Uterus (tissue), 4 donors: ENCODE data around the gene ZDHHC14. TPM values are rescaled to one million over a fixed set of nuclear protein-coding genes. Genes with fewer than 3 reads are reported as not detected.

Experiments
- DNase-seq, 2 donors: peaks; one replicate each; pipeline ENCODE4 v3.0.0-alpha.2; 2019 to 2020
- H3K27ac ChIP-seq, 2 donors: fragments of 200-600 bp; sonication (generic); 1 replicate in 1 of 2; 2 replicates in 1 of 2; pipeline ENCODE4 v1.5.1; 2016 to 2018
- H3K27me3 ChIP-seq, 2 donors: fragments of 200-600 bp; sonication (generic); one replicate each; pipeline ENCODE4 v1.5.1; 2018 to 2019; ENCODE audit warnings: control low read depth in 1 of 2
- H3K36me3 ChIP-seq, 2 donors: fragments of 200-600 bp; sonication (generic); one replicate each; pipeline ENCODE4 v1.5.1; 2019; ENCODE audit warnings: control low read depth in 1 of 2
- H3K4me1 ChIP-seq, 2 donors: fragments of 200-600 bp; sonication (generic); one replicate each; pipeline ENCODE4 v1.5.1; 2018 to 2019; ENCODE audit warnings: control low read depth in 1 of 2
- H3K4me3 ChIP-seq, 2 donors: fragments of 200-600 bp; sonication (generic); 1 replicate in 1 of 2; 2 replicates in 1 of 2; pipeline ENCODE4 v1.5.1; 2018 to 2019; ENCODE audit warnings: mild to moderate bottlenecking in 1 of 2
- H3K9me3 ChIP-seq, 2 donors: fragments of 200-600 bp; sonication (generic); one replicate each; pipeline ENCODE4 v1.5.1; 2019; ENCODE audit warnings: control low read depth in 1 of 2
- POLR2A ChIP-seq, 2 donors: fragments of 450-650 bp; IDR thresholded peaks; one replicate each; pipeline ENCODE4 v1.6.1; 2016; ENCODE audit warnings: antibody characterized with exemption in 2 of 2, mild to moderate bottlenecking in 1 of 2, moderate library complexity in 1 of 2
- intact Hi-C: fragments of 100-400 bp; cut with DNase I; formaldehyde crosslinking; loops from one replicate; pipeline ENCODE4 v1.15.1; 2023; ENCODE audit warnings: low total_unique reads
- total RNA-seq, 4 donors: library from RNA; depleted of rRNA in 3 of 4; stranded (reverse); fragments of >200 nt in 3 of 4; gene quantifications; one replicate each; pipeline versions ENCODE4 v1.1.0 to v1.2.4, GENCODE V29; 2014 to 2023
- TF ChIP-seq, protein P1 (sequence below), 4 experiments: fragments of 200-600 bp in 2 of 4; fragments of 450-650 bp in 2 of 4; sonication (generic) in 2 of 4; IDR thresholded peaks; one replicate each; pipeline ENCODE4 v1.5.1; 2016 to 2019; ENCODE audit warnings: antibody characterized with exemption in 4 of 4, mild to moderate bottlenecking in 2 of 4, moderate library complexity in 1 of 4
- donor health status: DM: yes; HTN: yes; CAD: no.

ZDHHC14 gene
- total RNA-seq, 4 donors from 2014 or later: 5.6 to 28.3 (median 12.9) TPM

GRCh38 chr6:157596461-157596860, 215.5 kb downstream of the ZDHHC14 start:
- peak overlapping the region; percentile 81 to 95 for H3K27ac ChIP-seq
- H3K9me3 ChIP-seq: no peaks in the 10 kb centered on the region
- TF ChIP-seq POLR2A (IDR thresholded peaks at IDR 0.05): no peak
- TF ChIP-seq, protein P1, sequence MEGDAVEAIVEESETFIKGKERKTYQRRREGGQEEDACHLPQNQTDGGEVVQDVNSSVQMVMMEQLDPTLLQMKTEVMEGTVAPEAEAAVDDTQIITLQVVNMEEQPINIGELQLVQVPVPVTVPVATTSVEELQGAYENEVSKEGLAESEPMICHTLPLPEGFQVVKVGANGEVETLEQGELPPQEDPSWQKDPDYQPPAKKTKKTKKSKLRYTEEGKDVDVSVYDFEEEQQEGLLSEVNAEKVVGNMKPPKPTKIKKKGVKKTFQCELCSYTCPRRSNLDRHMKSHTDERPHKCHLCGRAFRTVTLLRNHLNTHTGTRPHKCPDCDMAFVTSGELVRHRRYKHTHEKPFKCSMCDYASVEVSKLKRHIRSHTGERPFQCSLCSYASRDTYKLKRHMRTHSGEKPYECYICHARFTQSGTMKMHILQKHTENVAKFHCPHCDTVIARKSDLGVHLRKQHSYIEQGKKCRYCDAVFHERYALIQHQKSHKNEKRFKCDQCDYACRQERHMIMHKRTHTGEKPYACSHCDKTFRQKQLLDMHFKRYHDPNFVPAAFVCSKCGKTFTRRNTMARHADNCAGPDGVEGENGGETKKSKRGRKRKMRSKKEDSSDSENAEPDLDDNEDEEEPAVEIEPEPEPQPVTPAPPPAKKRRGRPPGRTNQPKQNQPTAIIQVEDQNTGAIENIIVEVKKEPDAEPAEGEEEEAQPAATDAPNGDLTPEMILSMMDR (IDR thresholded peaks at IDR 0.05): no peak
- H3K27me3 ChIP-seq: no peaks in the 10 kb centered on the region
- intact Hi-C loops: no loop called here
- H3K36me3 ChIP-seq: no peaks in the 10 kb centered on the region
- H3K4me1 ChIP-seq: peaks cover 6 to 13% of the 10 kb centered on the region in 2 donors
- no peak overlapping the region for H3K4me3 ChIP-seq
- DNase-seq: no peak

- H3K4me3 ChIP-seq: no peak overlapping the region
- intact Hi-C loops: no loop called here
- H3K27ac ChIP-seq: peak overlapping the region; percentile 81 to 95
- no peaks in the 10 kb centered on the region for H3K27me3 ChIP-seq
- H3K4me1 ChIP-seq: peaks cover 6 to 13% of the 10 kb centered on the region in 2 donors
- no peak for DNase-seq
- no peaks in the 10 kb centered on the region for H3K9me3 ChIP-seq
- no peaks in the 10 kb centered on the region for H3K36me3 ChIP-seq
- TF ChIP-seq POLR2A (IDR thresholded peaks at IDR 0.05): no peak
- TF ChIP-seq, protein P1 (IDR thresholded peaks at IDR 0.05): no peak
These were observed 215.9 kb downstream of the ZDHHC14 start for GRCh38 chr6:157596886-157597285.

- DNase-seq: peak; percentile 40 to 55
- intact Hi-C loops: no loop called here
These were observed 216.7 kb downstream of the ZDHHC14 start for GRCh38 chr6:157597461-157598312.

DNA sequence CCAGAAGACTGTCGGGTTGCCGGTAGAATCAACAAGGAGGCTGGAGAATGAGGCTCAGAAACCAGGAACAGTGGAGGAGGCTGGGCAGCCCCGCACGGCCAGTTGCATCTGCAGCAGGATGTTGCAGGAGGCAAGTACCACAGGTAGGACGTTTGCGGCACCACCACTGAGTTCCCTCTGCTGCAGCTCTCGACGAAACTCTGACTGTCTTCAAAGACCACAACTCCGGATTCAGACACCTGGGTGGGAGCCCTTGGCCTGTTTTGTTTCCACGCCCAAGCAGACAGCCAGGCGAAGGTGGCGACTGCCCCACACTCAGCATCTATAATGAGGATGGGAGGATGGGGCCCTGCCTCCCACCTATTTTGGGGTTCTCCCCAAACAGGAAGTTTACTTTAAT, 218.2 kb downstream of the ZDHHC14 start:
- intact Hi-C loops: no loop called here
- H3K9me3 ChIP-seq: no peaks in the 10 kb centered on the region
- no peaks in the 10 kb centered on the region for H3K27me3 ChIP-seq
- H3K4me1 ChIP-seq: peaks cover 6 to 13% of the 10 kb centered on the region in 2 donors
- H3K36me3 ChIP-seq: no peaks in the 10 kb centered on the region
- H3K4me3 ChIP-seq: no peak overlapping the region
- H3K27ac ChIP-seq: peak overlapping the region in 1 of 2 donors; percentile 14
- peak in 1 of 2 donors; percentile 10 for DNase-seq
- no peak for TF ChIP-seq POLR2A (IDR thresholded peaks at IDR 0.05)
- TF ChIP-seq, protein P1 (IDR thresholded peaks at IDR 0.05): no peak

More at GRCh38 chr6:157597461-157598312, 216.7 kb downstream of the ZDHHC14 start:
- no peaks in the 10 kb centered on the region for H3K9me3 ChIP-seq
- H3K27me3 ChIP-seq: no peaks in the 10 kb centered on the region
- no peak overlapping the region for H3K4me3 ChIP-seq
- peaks cover 6 to 13% of the 10 kb centered on the region in 2 donors for H3K4me1 ChIP-seq
- TF ChIP-seq, protein P1 (IDR thresholded peaks at IDR 0.05): peak; percentile 34 to 52 (median 50)
- TF ChIP-seq POLR2A (IDR thresholded peaks at IDR 0.05): no peak
- H3K36me3 ChIP-seq: no peaks in the 10 kb centered on the region
- H3K27ac ChIP-seq: peak overlapping the region; percentile 81 to 95

- peak in 1 of 2 donors; percentile 11 for DNase-seq
- intact Hi-C loops: no loop called here
- TF ChIP-seq, protein P1 (IDR thresholded peaks at IDR 0.05): no peak
- no peak for TF ChIP-seq POLR2A (IDR thresholded peaks at IDR 0.05)
- no peaks in the 10 kb centered on the region for H3K9me3 ChIP-seq
- peaks cover 6 to 13% of the 10 kb centered on the region in 2 donors for H3K4me1 ChIP-seq
- no peaks in the 10 kb centered on the region for H3K36me3 ChIP-seq
- no peak overlapping the region for H3K4me3 ChIP-seq
- no peaks in the 10 kb centered on the region for H3K27me3 ChIP-seq
- H3K27ac ChIP-seq: no peak overlapping the region
These were observed 219.8 kb downstream of the ZDHHC14 start for GRCh38 chr6:157600807-157601206.
